AG09319 (cell line): ENCODE data around the gene SDF2L1.
"Not testable (repeated sequence)": the region's sequence is repeated elsewhere in the genome, so short reads cannot be mapped to it uniquely, and the experiment has no call there.

ENCODE experiments used
- DNase-seq: peaks from one replicate; pipeline ENCODE4 v3.0.0-alpha.2; 2010; ENCODE audit warnings: low read depth; ENCODE audit errors: extremely low read depth
- TF ChIP-seq, protein P1 (sequence below): IDR thresholded peaks from 2 replicates; pipeline ENCODE4 v1.5.1; 2011; ENCODE audit warnings: low read depth, mild to moderate bottlenecking, inconsistent platforms, low read length, moderate library complexity

SDF2L1 gene

DNA sequence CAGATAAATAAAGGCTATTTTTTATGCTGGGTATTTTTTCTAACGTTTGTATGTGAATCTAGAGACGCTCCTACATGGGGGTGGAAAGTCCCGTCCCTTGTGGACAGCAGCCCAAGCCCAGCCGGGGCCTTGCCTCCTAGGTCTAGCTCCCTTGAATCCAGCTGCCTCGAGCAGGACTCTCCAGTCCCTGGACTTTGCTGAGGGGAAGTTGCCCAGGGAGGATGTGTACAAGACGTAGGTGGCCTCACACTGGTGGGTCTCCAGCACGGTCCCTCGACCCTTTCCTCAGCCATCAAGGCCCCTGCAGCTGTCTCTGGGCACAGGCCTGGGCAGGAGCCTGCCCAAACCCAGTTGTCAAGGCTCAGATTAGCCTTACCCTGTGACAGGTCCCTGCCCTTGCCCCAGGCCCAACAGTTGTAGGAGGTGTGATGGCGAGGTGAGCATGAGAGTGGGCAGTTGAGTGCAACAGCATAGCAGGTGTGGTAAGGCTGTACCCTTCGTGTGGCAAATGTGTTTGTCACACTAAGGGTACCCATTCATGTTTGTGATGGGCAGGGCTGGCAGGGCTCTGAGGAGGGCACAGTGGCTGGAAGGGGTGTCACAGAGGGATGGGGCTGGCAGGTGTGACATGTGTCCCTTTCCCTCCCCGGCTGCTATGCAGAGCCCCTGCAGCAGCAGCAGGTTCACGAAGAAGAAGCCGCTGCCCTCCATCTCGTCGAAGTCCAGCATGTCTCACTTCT, 6.2 kb upstream of the SDF2L1 start:
- TF ChIP-seq, protein P1, sequence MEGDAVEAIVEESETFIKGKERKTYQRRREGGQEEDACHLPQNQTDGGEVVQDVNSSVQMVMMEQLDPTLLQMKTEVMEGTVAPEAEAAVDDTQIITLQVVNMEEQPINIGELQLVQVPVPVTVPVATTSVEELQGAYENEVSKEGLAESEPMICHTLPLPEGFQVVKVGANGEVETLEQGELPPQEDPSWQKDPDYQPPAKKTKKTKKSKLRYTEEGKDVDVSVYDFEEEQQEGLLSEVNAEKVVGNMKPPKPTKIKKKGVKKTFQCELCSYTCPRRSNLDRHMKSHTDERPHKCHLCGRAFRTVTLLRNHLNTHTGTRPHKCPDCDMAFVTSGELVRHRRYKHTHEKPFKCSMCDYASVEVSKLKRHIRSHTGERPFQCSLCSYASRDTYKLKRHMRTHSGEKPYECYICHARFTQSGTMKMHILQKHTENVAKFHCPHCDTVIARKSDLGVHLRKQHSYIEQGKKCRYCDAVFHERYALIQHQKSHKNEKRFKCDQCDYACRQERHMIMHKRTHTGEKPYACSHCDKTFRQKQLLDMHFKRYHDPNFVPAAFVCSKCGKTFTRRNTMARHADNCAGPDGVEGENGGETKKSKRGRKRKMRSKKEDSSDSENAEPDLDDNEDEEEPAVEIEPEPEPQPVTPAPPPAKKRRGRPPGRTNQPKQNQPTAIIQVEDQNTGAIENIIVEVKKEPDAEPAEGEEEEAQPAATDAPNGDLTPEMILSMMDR, result no peak
- DNase-seq, result no peak

DNA sequence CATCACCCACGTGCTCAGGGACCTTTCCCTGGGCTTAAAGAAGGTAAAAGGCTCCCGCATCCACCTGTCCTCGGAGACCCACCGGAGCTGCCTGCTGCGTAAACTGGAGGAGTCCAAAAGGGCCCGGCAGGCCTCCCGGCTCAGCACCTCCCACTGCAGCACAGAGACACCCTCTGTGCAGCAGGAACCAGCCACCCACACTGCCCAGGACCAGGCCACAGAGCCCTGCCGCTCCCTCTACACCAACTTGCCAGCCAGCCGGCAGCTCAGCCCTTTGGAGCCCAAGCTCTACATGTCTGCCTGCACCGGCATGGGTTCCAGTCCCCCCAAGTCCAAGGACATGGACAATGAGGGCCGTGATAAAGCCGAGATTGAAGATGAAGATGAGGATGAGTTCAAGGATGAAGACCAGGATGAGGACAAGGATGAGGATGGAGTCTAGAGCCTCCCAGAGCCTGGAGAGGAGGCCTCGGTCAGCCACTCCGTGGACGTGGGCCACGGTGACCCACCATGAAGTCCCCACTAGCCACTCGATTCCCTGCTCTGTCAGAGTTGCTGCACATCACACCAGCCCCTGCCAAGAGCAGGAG, 5.4 kb upstream of the SDF2L1 start:
- TF ChIP-seq, protein P1, result no peak
- no peak for DNase-seq

GRCh38 chr22:21637450-21637849, 4.7 kb upstream of the SDF2L1 start:
- not testable (repeated sequence) for DNase-seq

DNA sequence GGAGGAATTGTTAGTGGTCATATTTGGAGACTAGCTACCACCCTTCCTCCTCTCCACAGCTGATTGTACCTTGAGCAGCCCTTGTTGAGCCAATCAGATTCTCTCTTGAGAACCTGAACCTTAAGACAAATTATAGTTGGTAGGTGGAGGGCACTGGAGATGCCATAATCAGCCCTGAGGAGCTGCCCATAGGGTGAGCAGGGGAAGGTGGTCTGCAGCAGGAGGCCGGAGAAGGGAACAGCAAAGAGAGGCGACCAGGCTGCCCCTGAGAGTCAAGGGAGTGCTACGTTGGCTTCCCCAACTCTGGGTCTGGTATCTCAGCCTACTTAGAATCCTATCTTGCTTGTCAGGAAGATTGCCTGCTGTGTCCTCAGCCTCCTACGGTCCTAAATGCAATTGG, 2.7 kb upstream of the SDF2L1 start:
- DNase-seq, result no peak
- TF ChIP-seq, protein P1, result no peak

DNA sequence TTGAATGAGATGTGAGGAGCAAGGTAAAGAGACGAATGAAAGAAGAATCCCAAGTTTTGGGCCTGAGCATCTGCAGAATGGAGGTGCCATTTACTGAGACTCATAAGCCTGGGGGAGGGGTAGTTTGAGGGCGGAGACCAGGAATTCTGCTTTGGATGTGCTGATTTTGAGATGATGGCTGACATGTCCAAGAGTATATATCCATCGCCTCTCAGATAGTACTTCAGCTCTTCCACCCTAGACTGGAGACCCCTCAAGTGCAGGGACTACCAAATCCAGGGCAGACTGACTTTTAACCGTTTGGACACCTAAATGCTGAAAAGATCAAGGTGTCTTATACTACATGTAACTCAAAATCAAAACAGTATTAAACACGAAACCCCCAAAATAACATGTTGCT, 1.3 kb upstream of the SDF2L1 start:
- TF ChIP-seq, protein P1, result no peak
- no peak for DNase-seq

DNA sequence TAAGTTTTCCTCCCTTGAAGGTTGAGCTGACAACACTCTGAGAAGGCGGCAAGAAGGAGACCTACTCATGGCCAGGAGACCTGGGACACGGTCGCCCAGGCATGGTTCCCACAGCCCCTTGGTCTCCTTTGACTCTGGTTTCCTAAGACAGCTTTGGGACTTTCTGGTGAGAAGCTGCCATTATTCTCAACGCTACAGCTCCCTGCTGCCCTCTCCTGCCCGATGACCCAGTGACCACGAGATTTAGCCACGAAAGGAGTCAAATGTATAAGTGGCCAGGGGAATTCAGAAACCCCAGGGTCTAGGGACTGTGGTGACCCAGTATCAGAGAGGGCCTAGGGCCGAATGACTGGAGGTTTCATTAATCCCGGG, 699 bp upstream of the SDF2L1 start:
- DNase-seq, result no peak
- TF ChIP-seq, protein P1, result peak; percentile 60

GRCh38 chr22:21642584-21643448, 714 bp downstream of the SDF2L1 start:
- DNase-seq, result no peak
- TF ChIP-seq, protein P1, result peak; percentile 58
